ENCODE measurements around the gene HNRNPH2.

- TF ChIP-seq SREBF1 (IDR thresholded peaks at IDR 0.05; ENCODE audit: low read length) (no peak), ATF7 (IDR thresholded peaks at IDR 0.05; ENCODE audit: low read depth) (no peak), CTCF (IDR thresholded peaks at IDR 0.05 in 2 of 3, conservative IDR thresholded peaks at IDR 0.05 in 1 of 3; ENCODE audit: control insufficient read depth in 2 of 3, extremely low read depth in 1 of 3, insufficient read depth in 1 of 3, low read depth in 3 of 3, low read length in 3 of 3) (no peak), ATF2 (IDR thresholded peaks at IDR 0.05; ENCODE audit: low read length) (no peak), MXI1 (IDR thresholded peaks at IDR 0.05; ENCODE audit: low read depth, low read length) (no peak), REST (IDR thresholded peaks at IDR 0.05; ENCODE audit: low read depth, low read length) (no peak)
Observed at GRCh38 chrX:101430457-101431078, 22.5 kb downstream of the HNRNPH2 start.
